HCT116 (cell line): ENCODE results near the gene DBNL. TPM values are rescaled to one million over a fixed set of nuclear protein-coding genes. Genes with fewer than 3 reads are reported as not detected.

Experiments used
- ATAC-seq: fragments of 200-7000 bp; cut with Tn5 transposase; 2 replicates; pipeline ENCODE4 v1.9.1; 2020; ENCODE audit warnings: mild to moderate bottlenecking, moderate library complexity
- BruUV-seq: library from RNA; stranded (reverse); fragments of 400-500 nt; replicated peaks from 2 replicates; lab custom pipeline; 2021; lab: Mats Ljungman, UMichigan
- CTCF ChIA-PET: fragments of 300-600 bp; sonication (Branson Sonifier 250); formaldehyde crosslinking; loops from one replicate; lab custom pipeline; 2021; ENCODE audit warnings: antibody characterized with exemption; lab: Charles Lee
- POLR2A ChIA-PET: fragments of 300-600, 350-600 bp; sonication (Branson Sonifier 250); formaldehyde crosslinking; loops from one replicate; lab custom pipeline; 2021; ENCODE audit warnings: antibody characterized with exemption; lab: Charles Lee
- RAD21 ChIA-PET, 2 experiments: fragments of 300-600 bp; sonication (Branson Sonifier 250); formaldehyde crosslinking; loops; one replicate each; lab custom pipeline; 2023; ENCODE audit warnings: low total read pairs in 2 of 2; ENCODE audit not compliant: uncharacterized antibody in 2 of 2, unreplicated experiment in 2 of 2, low non-redundant PET in 1 of 2; lab: Charles Lee
- DNase-seq: peaks from one replicate; pipeline ENCODE4 v3.0.0-alpha.2; 2010; ENCODE audit warnings: low read depth, low spot score
- H2AFZ ChIP-seq: fragments of 200-600 bp; shearing (Covaris generic), sonication (generic); 2 replicates; pipeline ENCODE4 v1.6.1; 2017; ENCODE audit warnings: low read depth, mixed run types, mixed read lengths, antibody characterized with exemption, low read length; ENCODE audit not compliant: poor library complexity, severe bottlenecking
- H3K27ac ChIP-seq: 2 replicates; pipeline ENCODE4 v1.5.1; 2012; ENCODE audit warnings: low read depth, low read length
- H3K27me3 ChIP-seq: fragments of 200-600 bp; sonication (generic); 2 replicates; pipeline ENCODE4 v1.6.1; 2016; ENCODE audit warnings: mixed run types, low read length, mixed read lengths; ENCODE audit not compliant: insufficient read depth
- H3K36me3 ChIP-seq, 2 experiments: fragments of 200-500 bp in 1 of 2; fragments of 200-600 bp in 1 of 2; sonication (Bioruptor generic) in 1 of 2; sonication (generic) in 1 of 2; 2 replicates each; pipeline versions ENCODE4 v1.5.1 to v1.6.1; 2014 to 2016; ENCODE audit warnings: low read length in 2 of 2, inconsistent platforms in 1 of 2, mixed read lengths in 1 of 2, mixed run types in 1 of 2; ENCODE audit not compliant: insufficient read depth in 2 of 2, control insufficient read depth in 1 of 2
- H3K4me1 ChIP-seq, 2 experiments: fragments of 200-600 bp in 1 of 2; sonication (generic) in 1 of 2; 2 replicates each; pipeline versions ENCODE4 v1.5.1 to v1.6.1; 2012 to 2017; ENCODE audit warnings: low read length in 2 of 2, inconsistent platforms in 1 of 2, mild to moderate bottlenecking in 1 of 2, mixed read lengths in 1 of 2, mixed run types in 1 of 2, moderate library complexity in 1 of 2; ENCODE audit not compliant: insufficient read depth in 2 of 2, control insufficient read depth in 1 of 2
- H3K4me2 ChIP-seq: fragments of 200-600 bp; sonication (generic); 2 replicates; pipeline ENCODE4 v1.6.1; 2017; ENCODE audit warnings: mixed run types, low read length, mixed read lengths
- H3K4me3 ChIP-seq, 2 experiments: fragments of 200-600 bp in 1 of 2; sonication (generic) in 1 of 2; replicated peaks in 1 of 2; 2 replicates each; pipeline ENCODE4 v1.5.1; 2011 to 2016; ENCODE audit warnings: low read length in 2 of 2, control low read depth in 1 of 2, low read depth in 1 of 2, mild to moderate bottlenecking in 1 of 2, mixed read lengths in 1 of 2, mixed run types in 1 of 2
- H3K79me2 ChIP-seq: fragments of 200-600 bp; sonication (generic); 2 replicates; pipeline ENCODE4 v1.6.1; 2017; ENCODE audit warnings: mild to moderate bottlenecking, mixed run types, low read length, moderate library complexity, mixed read lengths; ENCODE audit not compliant: insufficient read depth
- H3K9ac ChIP-seq: fragments of 200-600 bp; sonication (generic); 2 replicates; pipeline ENCODE4 v1.6.1; 2016; ENCODE audit warnings: low read length, mixed read lengths
- H3K9me2 ChIP-seq: fragments of 200-600 bp; sonication (generic), shearing (Covaris generic); 2 replicates; pipeline ENCODE4 v1.6.1; 2017; ENCODE audit warnings: mixed run types, mild to moderate bottlenecking, moderate library complexity; ENCODE audit not compliant: insufficient read depth
- H3K9me3 ChIP-seq, 2 experiments: fragments of 200-500 bp in 1 of 2; fragments of 200-600 bp in 1 of 2; sonication (Bioruptor generic) in 1 of 2; sonication (generic) in 1 of 2; 2 replicates each; pipeline ENCODE4 v1.6.1; 2014 to 2017; ENCODE audit warnings: low read length in 2 of 2, mixed read lengths in 2 of 2, inconsistent platforms in 1 of 2, low read depth in 1 of 2, mild to moderate bottlenecking in 1 of 2, mixed run types in 1 of 2, moderate library complexity in 1 of 2; ENCODE audit not compliant: control insufficient read depth in 1 of 2, insufficient read depth in 1 of 2
- H4K20me1 ChIP-seq: fragments of 200-600 bp; sonication (generic), shearing (Covaris generic); 2 replicates; pipeline ENCODE4 v1.6.1; 2017; ENCODE audit warnings: mixed run types, mild to moderate bottlenecking, moderate library complexity; ENCODE audit not compliant: insufficient read depth
- EGR1 ChIP-seq: IDR thresholded peaks from 2 replicates; pipeline ENCODE4 v1.6.1; 2012; ENCODE audit warnings: low read depth
- ELF1 ChIP-seq: IDR thresholded peaks from 2 replicates; pipeline ENCODE4 v1.6.1; 2012; ENCODE audit warnings: low read depth, borderline replicate concordance
- EZH2 ChIP-seq: fragments of 200-600 bp; sonication (generic); IDR thresholded peaks from 2 replicates; pipeline ENCODE4 v1.6.1; 2017; ENCODE audit warnings: antibody characterized with exemption, mixed run types
- EZH2phosphoT487 ChIP-seq: fragments of 200-600 bp; IDR thresholded peaks from 2 replicates; pipeline ENCODE4 v1.6.1; 2018; ENCODE audit warnings: antibody characterized with exemption, borderline replicate concordance
- JUND ChIP-seq: IDR thresholded peaks from 2 replicates; pipeline ENCODE4 v1.6.1; 2012
- POLR2A ChIP-seq: IDR thresholded peaks from 2 replicates; pipeline ENCODE4 v1.7.0; 2011; ENCODE audit warnings: borderline replicate concordance; ENCODE audit not compliant: insufficient read depth, insufficient read length; ENCODE audit errors: extremely low read depth
- RAD21 ChIP-seq: IDR thresholded peaks from 2 replicates; pipeline ENCODE4 v1.6.1; 2012; ENCODE audit warnings: low read depth, mild to moderate bottlenecking
- SP1 ChIP-seq: IDR thresholded peaks from 2 replicates; pipeline ENCODE4 v1.6.1; 2012; ENCODE audit warnings: low read depth
- ZFX ChIP-seq: fragments of 450-650 bp; IDR thresholded peaks from 2 replicates; pipeline ENCODE4 v1.6.1; 2017
- ZNF274 ChIP-seq: fragments of 200-500 bp; sonication (Bioruptor generic); IDR thresholded peaks from 2 replicates; pipeline ENCODE4 v1.6.1; 2014; ENCODE audit warnings: mild to moderate bottlenecking, low read depth, low read length, inconsistent platforms
- intact Hi-C: fragments of 100-400 bp; cut with micrococcal nuclease; formaldehyde crosslinking; loops from 2 replicates; pipeline ENCODE4 v1.10.0; 2022
- total RNA-seq: library from RNA; stranded (reverse); gene quantifications from one replicate; pipeline ENCODE4 v1.2.1, GENCODE V29; 2021; ENCODE audit not compliant: unreplicated experiment
- TF ChIP-seq, protein P1 (sequence below): IDR thresholded peaks from 2 replicates; pipeline ENCODE4 v1.6.1; 2012
- TF ChIP-seq, protein P2 (sequence below): IDR thresholded peaks from 2 replicates; pipeline ENCODE4 v1.6.1; 2012; ENCODE audit warnings: low read depth
- TF ChIP-seq, protein P3 (sequence below), 3 experiments: fragments of 200-600 bp in 1 of 3; sonication (generic) in 1 of 3; IDR thresholded peaks in 2 of 3; conservative IDR thresholded peaks in 1 of 3; 2 replicates each; pipeline ENCODE4 v1.5.1; 2012 to 2017; ENCODE audit warnings: low read depth in 2 of 3, low read length in 2 of 3, antibody characterized with exemption in 1 of 3, borderline replicate concordance in 1 of 3, control low read depth in 1 of 3, mild to moderate bottlenecking in 1 of 3, mixed read lengths in 1 of 3, mixed run types in 1 of 3, moderate library complexity in 1 of 3; ENCODE audit not compliant: insufficient read depth in 1 of 3

The DBNL gene
- total RNA-seq, 1 experiment from 2014 or later: 39.4 TPM

DNA sequence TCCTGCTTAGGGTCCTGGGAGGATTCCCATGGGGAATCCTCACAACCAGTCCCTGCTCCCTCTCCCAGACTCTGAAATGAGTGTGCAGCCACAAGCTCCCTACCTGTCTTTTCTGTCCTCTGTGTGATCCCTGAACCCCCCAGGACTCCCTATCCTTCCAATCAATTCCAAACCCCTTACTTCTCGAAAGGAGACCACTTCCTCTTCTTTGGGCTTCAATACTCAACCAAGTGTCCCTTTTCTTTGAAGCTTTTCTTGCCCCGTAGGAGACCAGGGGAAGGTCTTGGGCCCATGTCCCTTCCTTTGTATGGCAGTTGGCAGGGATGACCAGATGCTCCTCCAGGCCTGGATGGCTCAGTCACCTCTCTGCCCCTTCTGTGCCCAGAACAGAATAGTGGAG lies 61.3 kb downstream of the DBNL start (continued):
- TF ChIP-seq, protein P1, sequence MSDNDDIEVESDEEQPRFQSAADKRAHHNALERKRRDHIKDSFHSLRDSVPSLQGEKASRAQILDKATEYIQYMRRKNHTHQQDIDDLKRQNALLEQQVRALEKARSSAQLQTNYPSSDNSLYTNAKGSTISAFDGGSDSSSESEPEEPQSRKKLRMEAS: no peak
- TF ChIP-seq ELF1: no peak
- TF ChIP-seq ZFX: no peak
- TF ChIP-seq ZNF274: no peak
- TF ChIP-seq EZH2: no peak

DNA sequence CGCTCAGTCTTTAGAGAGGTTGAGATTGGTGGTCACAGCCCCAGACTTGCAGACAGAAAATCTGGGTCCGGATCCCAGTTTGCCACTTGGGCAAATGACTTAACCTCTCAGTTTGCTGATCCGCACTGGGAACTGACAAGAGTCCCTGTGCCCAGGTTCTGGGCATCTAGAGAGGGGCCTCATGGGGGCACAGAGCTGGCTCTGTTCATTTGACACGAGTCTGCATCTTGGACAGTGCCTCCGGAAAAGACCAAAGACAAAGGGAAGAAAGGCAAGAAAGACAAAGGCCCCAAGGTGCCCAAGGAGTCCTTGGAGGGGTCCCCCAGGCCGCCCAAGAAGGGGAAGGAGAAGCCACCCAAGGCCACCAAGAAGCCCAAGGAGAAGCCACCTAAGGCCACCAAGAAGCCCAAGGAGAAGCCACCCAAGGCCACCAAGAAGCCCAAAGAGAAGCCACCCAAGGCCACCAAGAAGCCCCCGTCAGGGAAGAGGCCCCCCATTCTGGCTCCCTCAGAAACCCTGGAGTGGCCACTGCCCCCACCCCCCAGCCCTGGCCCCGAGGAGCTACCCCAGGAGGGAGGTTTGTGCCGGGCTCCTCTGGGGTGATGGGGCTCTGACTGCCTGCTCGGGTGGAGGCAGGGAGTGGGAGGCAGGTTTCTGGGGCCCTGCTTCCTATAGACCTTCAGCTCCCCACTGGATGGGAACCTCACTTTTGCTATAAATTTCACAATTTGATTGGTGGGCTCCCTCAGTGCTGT lies 62.0 kb downstream of the DBNL start:
- H2AFZ ChIP-seq: no peak overlapping the region
- no peaks in the 10 kb centered on the region for H4K20me1 ChIP-seq
- ChIA-PET POLR2A (no interaction called here), CTCF (no interaction called here), RAD21 (no interaction called here)
- no peak overlapping the region for H3K4me3 ChIP-seq
- no peaks in the 10 kb centered on the region for H3K27me3 ChIP-seq
- H3K9me2 ChIP-seq: no peaks in the 10 kb centered on the region
- intact Hi-C loops: no loop called here
- no peaks in the 10 kb centered on the region for H3K79me2 ChIP-seq
- no peak overlapping the region for H3K4me2 ChIP-seq
- TF ChIP-seq JUND (no peak), ELF1 (no peak), RAD21 (no peak), ZFX (no peak), EZH2 (no peak), EZH2phosphoT487 (no peak), POLR2A (no peak), SP1 (no peak), EGR1 (no peak)
- TF ChIP-seq, protein P2, sequence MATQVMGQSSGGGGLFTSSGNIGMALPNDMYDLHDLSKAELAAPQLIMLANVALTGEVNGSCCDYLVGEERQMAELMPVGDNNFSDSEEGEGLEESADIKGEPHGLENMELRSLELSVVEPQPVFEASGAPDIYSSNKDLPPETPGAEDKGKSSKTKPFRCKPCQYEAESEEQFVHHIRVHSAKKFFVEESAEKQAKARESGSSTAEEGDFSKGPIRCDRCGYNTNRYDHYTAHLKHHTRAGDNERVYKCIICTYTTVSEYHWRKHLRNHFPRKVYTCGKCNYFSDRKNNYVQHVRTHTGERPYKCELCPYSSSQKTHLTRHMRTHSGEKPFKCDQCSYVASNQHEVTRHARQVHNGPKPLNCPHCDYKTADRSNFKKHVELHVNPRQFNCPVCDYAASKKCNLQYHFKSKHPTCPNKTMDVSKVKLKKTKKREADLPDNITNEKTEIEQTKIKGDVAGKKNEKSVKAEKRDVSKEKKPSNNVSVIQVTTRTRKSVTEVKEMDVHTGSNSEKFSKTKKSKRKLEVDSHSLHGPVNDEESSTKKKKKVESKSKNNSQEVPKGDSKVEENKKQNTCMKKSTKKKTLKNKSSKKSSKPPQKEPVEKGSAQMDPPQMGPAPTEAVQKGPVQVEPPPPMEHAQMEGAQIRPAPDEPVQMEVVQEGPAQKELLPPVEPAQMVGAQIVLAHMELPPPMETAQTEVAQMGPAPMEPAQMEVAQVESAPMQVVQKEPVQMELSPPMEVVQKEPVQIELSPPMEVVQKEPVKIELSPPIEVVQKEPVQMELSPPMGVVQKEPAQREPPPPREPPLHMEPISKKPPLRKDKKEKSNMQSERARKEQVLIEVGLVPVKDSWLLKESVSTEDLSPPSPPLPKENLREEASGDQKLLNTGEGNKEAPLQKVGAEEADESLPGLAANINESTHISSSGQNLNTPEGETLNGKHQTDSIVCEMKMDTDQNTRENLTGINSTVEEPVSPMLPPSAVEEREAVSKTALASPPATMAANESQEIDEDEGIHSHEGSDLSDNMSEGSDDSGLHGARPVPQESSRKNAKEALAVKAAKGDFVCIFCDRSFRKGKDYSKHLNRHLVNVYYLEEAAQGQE: no peak
- TF ChIP-seq, protein P3, sequence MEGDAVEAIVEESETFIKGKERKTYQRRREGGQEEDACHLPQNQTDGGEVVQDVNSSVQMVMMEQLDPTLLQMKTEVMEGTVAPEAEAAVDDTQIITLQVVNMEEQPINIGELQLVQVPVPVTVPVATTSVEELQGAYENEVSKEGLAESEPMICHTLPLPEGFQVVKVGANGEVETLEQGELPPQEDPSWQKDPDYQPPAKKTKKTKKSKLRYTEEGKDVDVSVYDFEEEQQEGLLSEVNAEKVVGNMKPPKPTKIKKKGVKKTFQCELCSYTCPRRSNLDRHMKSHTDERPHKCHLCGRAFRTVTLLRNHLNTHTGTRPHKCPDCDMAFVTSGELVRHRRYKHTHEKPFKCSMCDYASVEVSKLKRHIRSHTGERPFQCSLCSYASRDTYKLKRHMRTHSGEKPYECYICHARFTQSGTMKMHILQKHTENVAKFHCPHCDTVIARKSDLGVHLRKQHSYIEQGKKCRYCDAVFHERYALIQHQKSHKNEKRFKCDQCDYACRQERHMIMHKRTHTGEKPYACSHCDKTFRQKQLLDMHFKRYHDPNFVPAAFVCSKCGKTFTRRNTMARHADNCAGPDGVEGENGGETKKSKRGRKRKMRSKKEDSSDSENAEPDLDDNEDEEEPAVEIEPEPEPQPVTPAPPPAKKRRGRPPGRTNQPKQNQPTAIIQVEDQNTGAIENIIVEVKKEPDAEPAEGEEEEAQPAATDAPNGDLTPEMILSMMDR (IDR thresholded peaks at IDR 0.05 in 2 of 3, conservative IDR thresholded peaks at IDR 0.05 in 1 of 3; ENCODE audit: borderline replicate concordance in 1 of 3, insufficient read depth in 1 of 3, low read depth in 2 of 3, low read length in 2 of 3): no peak
- no peak overlapping the region for H3K27ac ChIP-seq
- no peaks in the 10 kb centered on the region for H3K9me3 ChIP-seq
- no TSS peak for BruUV-seq
- no peak for ATAC-seq
- H3K9ac ChIP-seq: no peak overlapping the region
- H3K4me1 ChIP-seq: peaks cover 0 to 6% of the 10 kb centered on the region in 2 experiments; a peak in 2 of 4 replicates
- no peaks in the 10 kb centered on the region for H3K36me3 ChIP-seq
- DNase-seq: no peak
